Activated CD4-positive, CD25-positive, alpha-beta regulatory T cell treated with anti-CD3 and anti-CD28 coated beads, Interleukin-2, amount 50 U/mL, for 24 hours (primary cell): ENCODE measurements around the gene ENGASE.

ENCODE experiments used
- ATAC-seq, 2 donors: fragments of 150-1000 bp; cut with Tn5 transposase; one replicate each; pipeline ENCODE4 v1.10.0; 2021; ENCODE audit warnings: mild to moderate bottlenecking in 1 of 2, moderate library complexity in 1 of 2

Gene ENGASE

GRCh38 chr17:79080761-79081290, 6.2 kb downstream of the ENGASE start:
- no peak for ATAC-seq

- ATAC-seq = no peak
These were observed 7.1 kb downstream of the ENGASE start for GRCh38 chr17:79081571-79082276.

- peak in 1 of 2 donors; percentile 37 for ATAC-seq
These were observed 7.9 kb downstream of the ENGASE start for GRCh38 chr17:79082311-79083190.

GRCh38 chr17:79083191-79083971, 8.8 kb downstream of the ENGASE start:
- no peak for ATAC-seq

- ATAC-seq = no peak
These were observed 9.9 kb downstream of the ENGASE start for GRCh38 chr17:79084291-79085153.

GRCh38 chr17:79085154-79085920, 10.7 kb downstream of the ENGASE start:
- ATAC-seq = no peak

- no peak for ATAC-seq
These were observed 11.4 kb downstream of the ENGASE start for GRCh38 chr17:79085921-79086551.

GRCh38 chr17:79086609-79087427, 12.2 kb downstream of the ENGASE start:
- ATAC-seq = no peak

- peak; percentile 82 to 86 for ATAC-seq
These were observed 13.0 kb downstream of the ENGASE start for GRCh38 chr17:79087428-79088143.

GRCh38 chr17:79088247-79088996, 13.8 kb downstream of the ENGASE start:
- no peak for ATAC-seq

- no peak for ATAC-seq
These were observed 14.3 kb downstream of the ENGASE start for GRCh38 chr17:79088997-79089328.

- ATAC-seq = no peak
These were observed 15.3 kb downstream of the ENGASE start for GRCh38 chr17:79089720-79090442.

- ATAC-seq = no peak
These were observed 16.0 kb downstream of the ENGASE start for GRCh38 chr17:79090443-79091225.

- no peak for ATAC-seq
These were observed 16.6 kb downstream of the ENGASE start for GRCh38 chr17:79091226-79091670.

- ATAC-seq = no peak
These were observed 17.9 kb downstream of the ENGASE start for GRCh38 chr17:79092567-79092966.

GRCh38 chr17:79093270-79093669, 18.6 kb downstream of the ENGASE start:
- no peak for ATAC-seq

GRCh38 chr17:79094261-79094660, 19.6 kb downstream of the ENGASE start:
- ATAC-seq = no peak
